Measurements from ENCODE around the gene SMPX. TPM values are rescaled to one million over a fixed set of nuclear protein-coding genes. Genes with fewer than 3 reads are reported as not detected.

The SMPX gene
- polyA plus RNA-seq, 3 donors = not detected

DNA sequence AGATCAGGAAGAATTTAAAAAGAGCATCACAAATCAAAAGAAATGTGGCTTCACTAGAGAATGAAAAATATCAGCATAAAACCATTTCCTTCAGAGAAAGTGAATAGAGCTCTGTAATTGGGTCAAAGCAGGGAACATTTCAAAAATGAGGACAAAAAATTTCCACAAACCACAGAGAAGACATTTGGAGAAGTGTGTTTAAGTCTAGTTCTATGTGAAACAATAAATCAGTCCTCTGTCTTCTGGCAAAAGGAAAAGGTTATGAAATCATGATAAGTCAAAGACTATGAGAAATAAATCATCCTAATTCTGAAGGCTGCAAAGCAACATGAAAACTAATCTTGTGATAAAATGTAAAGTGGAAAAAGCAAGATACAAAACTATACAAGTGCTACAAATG is 27.9 kb downstream of the SMPX start:
- Histone ChIP-seq H3K36me3 (replicated peaks in 1 of 2; ENCODE audit: control insufficient read depth in 1 of 2, insufficient read depth in 2 of 2, low read length in 2 of 2) (no peaks in the 10 kb centered on the region), H4K20me1 (ENCODE audit: insufficient read depth, low read length) (no peaks in the 10 kb centered on the region), H3K9ac (ENCODE audit: insufficient read depth, low read length, poor library complexity, severe bottlenecking) (no peak overlapping the region), H3K4me2 (replicated peaks; ENCODE audit: extremely low read depth, low read length, poor library complexity, severe bottlenecking) (no peak overlapping the region), H2AFZ (ENCODE audit: insufficient read depth, low read depth, low read length, poor library complexity, severe bottlenecking) (no peak overlapping the region), H3K79me2 (ENCODE audit: insufficient read depth, low read length) (no peaks in the 10 kb centered on the region), H3K4me1 (ENCODE audit: control insufficient read depth in 1 of 2, insufficient read depth in 2 of 2, low read length in 2 of 2) (peaks cover 3 to 8% of the 10 kb centered on the region in 2 donors), H3K27ac (ENCODE audit: low read depth in 1 of 2, low read length in 2 of 2) (no peak overlapping the region), H3K4me3 (replicated peaks in 1 of 3; ENCODE audit: low read depth in 2 of 3, low read length in 3 of 3) (no peak overlapping the region), H3K9me3 (replicated peaks in 1 of 2; ENCODE audit: control insufficient read depth in 1 of 2, insufficient read depth in 1 of 2, low read length in 2 of 2) (no peaks in the 10 kb centered on the region), H3K27me3 (ENCODE audit: control insufficient read depth in 2 of 2, insufficient read depth in 2 of 2, low read length in 2 of 2) (peaks cover 0 to 4% of the 10 kb centered on the region in 2 donors)
- Mint-ChIP-seq H3K4me3 (no peak overlapping the region), H3K4me1 (peaks cover 13% of the 10 kb centered on the region), H3K27ac (no peak overlapping the region), H3K36me3 (no peaks in the 10 kb centered on the region), H3K27me3 (ENCODE audit: low read depth in 3 of 3) (peaks cover 0 to 6% (median 3%) of the 10 kb centered on the region in 3 donors), H3K9me3 (no peaks in the 10 kb centered on the region)
- TF ChIP-seq, protein P1, sequence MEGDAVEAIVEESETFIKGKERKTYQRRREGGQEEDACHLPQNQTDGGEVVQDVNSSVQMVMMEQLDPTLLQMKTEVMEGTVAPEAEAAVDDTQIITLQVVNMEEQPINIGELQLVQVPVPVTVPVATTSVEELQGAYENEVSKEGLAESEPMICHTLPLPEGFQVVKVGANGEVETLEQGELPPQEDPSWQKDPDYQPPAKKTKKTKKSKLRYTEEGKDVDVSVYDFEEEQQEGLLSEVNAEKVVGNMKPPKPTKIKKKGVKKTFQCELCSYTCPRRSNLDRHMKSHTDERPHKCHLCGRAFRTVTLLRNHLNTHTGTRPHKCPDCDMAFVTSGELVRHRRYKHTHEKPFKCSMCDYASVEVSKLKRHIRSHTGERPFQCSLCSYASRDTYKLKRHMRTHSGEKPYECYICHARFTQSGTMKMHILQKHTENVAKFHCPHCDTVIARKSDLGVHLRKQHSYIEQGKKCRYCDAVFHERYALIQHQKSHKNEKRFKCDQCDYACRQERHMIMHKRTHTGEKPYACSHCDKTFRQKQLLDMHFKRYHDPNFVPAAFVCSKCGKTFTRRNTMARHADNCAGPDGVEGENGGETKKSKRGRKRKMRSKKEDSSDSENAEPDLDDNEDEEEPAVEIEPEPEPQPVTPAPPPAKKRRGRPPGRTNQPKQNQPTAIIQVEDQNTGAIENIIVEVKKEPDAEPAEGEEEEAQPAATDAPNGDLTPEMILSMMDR (IDR thresholded peaks at IDR 0.05) = no peak
- DNase-seq = no peak
- intact Hi-C loops (cut with micrococcal nuclease) = no loop called here

DNA sequence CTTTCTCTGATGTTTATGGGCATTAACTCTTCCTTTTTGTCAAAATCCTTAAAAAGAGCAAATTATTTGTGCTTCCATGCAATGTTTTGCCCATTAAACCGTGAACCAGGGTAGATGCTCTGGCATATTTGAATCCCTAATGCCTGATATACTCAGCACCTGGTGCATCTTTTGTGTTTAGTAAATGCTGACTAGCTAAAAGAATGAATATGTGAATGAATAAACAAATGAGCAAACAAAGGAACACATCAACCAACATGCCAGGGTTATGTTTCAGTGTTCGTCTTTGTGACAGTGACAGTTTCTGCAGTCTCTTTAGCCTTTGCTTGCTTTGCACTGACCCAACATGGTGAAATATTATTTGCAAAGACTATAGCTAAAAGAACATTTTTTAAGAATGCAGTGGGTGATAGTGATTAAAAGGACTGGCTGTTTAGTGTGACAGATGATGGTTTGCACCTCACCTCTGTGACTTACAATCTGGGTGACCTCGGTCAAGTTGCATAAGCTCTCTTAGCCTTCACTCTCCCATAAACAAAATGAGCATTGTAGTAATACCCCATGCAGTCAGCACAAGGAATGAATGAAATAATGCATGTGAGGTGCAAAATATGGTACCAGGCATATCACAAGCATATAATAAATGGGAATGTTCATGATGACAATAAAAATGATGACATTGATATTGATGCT is 29.5 kb downstream of the SMPX start:
- Mint-ChIP-seq H3K27ac (no peak overlapping the region), H3K4me1 (peaks cover 13% of the 10 kb centered on the region), H3K27me3 (ENCODE audit: low read depth in 3 of 3) (peaks cover 0 to 6% (median 3%) of the 10 kb centered on the region in 3 donors), H3K36me3 (no peaks in the 10 kb centered on the region), H3K9me3 (no peaks in the 10 kb centered on the region), H3K4me3 (no peak overlapping the region)
- H3K9ac ChIP-seq (ENCODE audit: insufficient read depth, low read length, poor library complexity, severe bottlenecking) = no peak overlapping the region
- TF ChIP-seq, protein P1 (IDR thresholded peaks at IDR 0.05) = no peak
- H3K27ac ChIP-seq (ENCODE audit: low read depth in 1 of 2, low read length in 2 of 2) = no peak overlapping the region
- no peaks in the 10 kb centered on the region for H3K9me3 ChIP-seq (replicated peaks in 1 of 2; ENCODE audit: control insufficient read depth in 1 of 2, insufficient read depth in 1 of 2, low read length in 2 of 2)
- WGBS (ENCODE audit: insufficient coverage) = no CpG with 5 or more reads among the region's 3 CpGs
- no peak for DNase-seq
- H3K79me2 ChIP-seq (ENCODE audit: insufficient read depth, low read length) = no peaks in the 10 kb centered on the region
- H3K4me2 ChIP-seq (replicated peaks; ENCODE audit: extremely low read depth, low read length, poor library complexity, severe bottlenecking) = no peak overlapping the region
- H3K36me3 ChIP-seq (replicated peaks in 1 of 2; ENCODE audit: control insufficient read depth in 1 of 2, insufficient read depth in 2 of 2, low read length in 2 of 2) = no peaks in the 10 kb centered on the region
- peaks cover 0 to 4% of the 10 kb centered on the region in 2 donors for H3K27me3 ChIP-seq (ENCODE audit: control insufficient read depth in 2 of 2, insufficient read depth in 2 of 2, low read length in 2 of 2)
- no peak overlapping the region for H2AFZ ChIP-seq (ENCODE audit: insufficient read depth, low read depth, low read length, poor library complexity, severe bottlenecking)
- no peak overlapping the region for H3K4me3 ChIP-seq (replicated peaks in 1 of 3; ENCODE audit: low read depth in 2 of 3, low read length in 3 of 3)
- H3K4me1 ChIP-seq (ENCODE audit: control insufficient read depth in 1 of 2, insufficient read depth in 2 of 2, low read length in 2 of 2) = peaks cover 3 to 8% of the 10 kb centered on the region in 2 donors
- no peaks in the 10 kb centered on the region for H4K20me1 ChIP-seq (ENCODE audit: insufficient read depth, low read length)
- intact Hi-C loops (cut with micrococcal nuclease) = no loop called here
